Activated CD4-positive, alpha-beta T cell treated with anti-CD3 and anti-CD28 coated beads, Interleukin-2, amount 10 ng/mL, durations not matched to agents 24 days and 14 days (primary cell): ENCODE measurements around the gene HTR3A. TPM values are rescaled to one million over a fixed set of nuclear protein-coding genes. Genes with fewer than 3 reads are reported as not detected.

Experiments
- DNase-seq: peaks from one replicate; pipeline ENCODE4 v3.0.0; 2022
- H3K27ac Mint-ChIP-seq: one replicate; pipeline ENCODE4 v1.8.0; 2022; ENCODE audit warnings: mild to moderate bottlenecking, mixed read lengths
- H3K27me3 Mint-ChIP-seq: one replicate; pipeline ENCODE4 v1.8.0; 2022; ENCODE audit warnings: mixed read lengths
- H3K36me3 Mint-ChIP-seq: one replicate; pipeline ENCODE4 v1.8.0; 2022; ENCODE audit warnings: low read depth, mild to moderate bottlenecking, mixed read lengths
- H3K4me1 Mint-ChIP-seq: one replicate; pipeline ENCODE4 v1.8.0; 2021; ENCODE audit warnings: mixed read lengths
- H3K4me3 Mint-ChIP-seq: one replicate; pipeline ENCODE4 v1.8.0; 2022; ENCODE audit warnings: mild to moderate bottlenecking, moderate library complexity, mixed read lengths
- H3K9me3 Mint-ChIP-seq: one replicate; pipeline ENCODE4 v1.8.0; 2021; ENCODE audit warnings: mixed read lengths
- intact Hi-C: fragments of 100-400 bp; cut with micrococcal nuclease; formaldehyde crosslinking; loops from one replicate; pipeline ENCODE4 v1.15.1; 2023
- total RNA-seq: library from RNA; stranded (reverse); gene quantifications from 2 replicates; pipeline ENCODE4 v1.2.3, GENCODE V29; 2022

The HTR3A gene
- total RNA-seq, 1 donor from 2014 or later = not detected

DNA sequence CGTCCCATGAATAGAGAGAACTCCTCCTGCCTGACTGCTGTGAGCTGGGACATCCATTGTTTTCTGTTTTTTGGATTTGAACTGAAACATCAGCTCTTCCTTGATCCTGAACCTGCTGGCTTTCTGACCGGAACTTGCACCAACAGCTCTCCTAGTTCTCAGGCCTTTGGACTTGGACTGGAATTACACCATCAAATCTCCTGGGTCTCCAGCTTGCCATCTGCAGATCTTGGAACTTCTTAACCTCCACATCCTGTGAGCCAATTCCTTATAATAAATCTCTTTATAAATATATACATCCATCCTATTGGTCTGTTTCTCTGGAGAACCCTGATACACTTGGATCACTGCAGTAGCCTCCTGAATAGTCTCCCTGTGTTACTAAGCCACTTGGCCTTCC lies 42.1 kb downstream of the HTR3A start:
- H3K4me3 Mint-ChIP-seq = no peak overlapping the region
- no peak for DNase-seq
- H3K4me1 Mint-ChIP-seq = no peaks in the 10 kb centered on the region
- H3K27ac Mint-ChIP-seq = no peak overlapping the region
- H3K9me3 Mint-ChIP-seq = no peaks in the 10 kb centered on the region
- no peaks in the 10 kb centered on the region for H3K36me3 Mint-ChIP-seq
- intact Hi-C loops = no loop called here
- H3K27me3 Mint-ChIP-seq = peaks cover 5% of the 10 kb centered on the region

DNA sequence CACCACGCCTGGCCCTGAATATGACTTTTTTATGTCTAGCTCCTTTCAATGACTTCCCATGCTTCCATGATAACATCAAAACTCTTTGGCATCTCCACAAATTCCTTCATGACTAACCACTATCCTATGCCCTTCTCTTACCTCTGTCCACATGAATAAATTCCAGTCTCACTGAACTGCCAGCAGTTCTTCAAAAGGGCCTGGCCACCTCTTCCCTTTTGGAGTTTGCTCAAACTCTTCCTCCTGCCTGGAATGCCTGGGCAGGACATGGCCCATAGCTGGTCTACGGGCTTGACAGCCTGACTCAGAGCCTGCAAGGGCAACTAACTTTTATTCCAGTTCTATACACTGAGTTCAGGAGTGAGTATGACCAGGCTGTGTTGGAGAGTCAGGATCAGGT lies 42.8 kb downstream of the HTR3A start:
- DNase-seq = no peak
- peaks cover 5% of the 10 kb centered on the region for H3K27me3 Mint-ChIP-seq
- H3K4me1 Mint-ChIP-seq = no peaks in the 10 kb centered on the region
- no peaks in the 10 kb centered on the region for H3K9me3 Mint-ChIP-seq
- no peak overlapping the region for H3K4me3 Mint-ChIP-seq
- no peaks in the 10 kb centered on the region for H3K36me3 Mint-ChIP-seq
- H3K27ac Mint-ChIP-seq = no peak overlapping the region
- intact Hi-C loops = no loop called here

DNA sequence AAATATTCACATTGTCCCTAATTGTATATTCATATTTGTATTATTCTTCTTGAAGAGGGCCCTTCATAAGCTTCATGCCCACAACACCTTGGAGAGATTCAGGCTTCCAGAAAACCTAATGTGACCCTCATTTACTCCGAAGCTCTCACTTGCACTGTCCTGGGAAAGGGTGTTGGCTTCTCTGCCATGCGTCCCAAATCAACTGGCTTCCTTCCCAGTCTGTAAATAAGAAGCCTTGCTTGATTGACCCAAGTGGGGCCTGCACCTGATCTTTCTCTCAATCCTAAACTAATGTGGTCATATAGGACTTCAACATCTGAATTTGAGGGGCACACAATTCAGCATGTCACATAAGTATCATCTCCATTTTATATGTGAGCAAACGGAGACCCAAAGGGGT lies 44.1 kb downstream of the HTR3A start:
- intact Hi-C loops = no loop called here
- H3K4me3 Mint-ChIP-seq = no peak overlapping the region
- H3K4me1 Mint-ChIP-seq = no peaks in the 10 kb centered on the region
- no peaks in the 10 kb centered on the region for H3K9me3 Mint-ChIP-seq
- H3K27ac Mint-ChIP-seq = no peak overlapping the region
- no peaks in the 10 kb centered on the region for H3K36me3 Mint-ChIP-seq
- no peak for DNase-seq
- H3K27me3 Mint-ChIP-seq = peaks cover 5% of the 10 kb centered on the region

DNA sequence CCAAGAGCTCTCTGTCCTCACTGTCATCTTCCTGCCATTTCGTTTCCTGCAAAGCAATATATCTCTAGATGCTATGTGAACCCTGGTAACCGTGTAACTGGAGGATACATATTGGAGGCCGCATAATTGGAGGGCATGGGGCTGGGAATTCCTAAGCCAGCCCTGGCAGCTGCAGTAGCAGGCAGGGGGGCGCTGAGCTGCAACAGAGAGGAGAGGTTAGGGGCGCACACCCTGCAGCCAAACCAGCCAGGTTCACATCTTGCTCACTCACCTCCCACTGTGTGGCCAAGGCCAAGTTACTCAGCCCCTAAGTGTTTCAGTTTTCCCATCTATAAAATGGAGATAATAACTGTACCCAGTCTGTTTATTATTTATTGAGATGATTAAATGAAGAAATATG lies 44.7 kb downstream of the HTR3A start:
- intact Hi-C loops = no loop called here
- H3K27ac Mint-ChIP-seq = no peak overlapping the region
- H3K9me3 Mint-ChIP-seq = no peaks in the 10 kb centered on the region
- no peaks in the 10 kb centered on the region for H3K36me3 Mint-ChIP-seq
- no peak overlapping the region for H3K4me3 Mint-ChIP-seq
- H3K27me3 Mint-ChIP-seq = peaks cover 5% of the 10 kb centered on the region
- no peak for DNase-seq
- no peaks in the 10 kb centered on the region for H3K4me1 Mint-ChIP-seq

DNA sequence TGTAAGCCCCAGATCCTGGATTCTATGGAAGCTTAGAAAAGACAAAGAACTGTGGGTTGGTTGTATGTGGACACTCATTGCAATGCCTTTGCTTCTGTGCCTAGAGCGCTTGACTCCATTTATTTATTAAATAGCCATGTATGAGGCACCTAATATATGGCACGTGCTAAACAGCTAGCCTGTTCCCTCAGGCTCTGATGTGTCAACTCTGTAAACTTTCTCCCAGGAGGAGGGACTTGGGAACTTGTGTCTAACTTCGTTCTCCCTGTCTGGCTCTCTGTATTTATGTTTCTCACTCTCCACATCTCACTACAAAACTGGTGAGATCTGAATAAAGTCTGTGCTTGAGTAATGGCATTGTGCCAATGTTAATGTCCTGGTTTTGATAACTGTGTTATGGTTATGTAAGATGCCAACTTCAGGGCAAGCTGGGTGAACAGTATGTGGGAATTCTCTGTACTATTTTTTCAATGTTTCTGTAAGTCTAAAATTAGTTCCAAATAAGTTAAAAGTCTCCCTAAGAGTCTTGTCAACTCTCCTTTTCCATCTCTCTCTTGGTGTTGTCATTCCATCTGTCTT lies 50.5 kb downstream of the HTR3A start:
- Mint-ChIP-seq H3K4me3 (no peak overlapping the region), H3K27ac (no peak overlapping the region), H3K4me1 (peaks cover 3% of the 10 kb centered on the region), H3K9me3 (no peaks in the 10 kb centered on the region), H3K27me3 (peaks cover 26% of the 10 kb centered on the region), H3K36me3 (no peaks in the 10 kb centered on the region)
- intact Hi-C loops = no loop called here
- DNase-seq = no peak

DNA sequence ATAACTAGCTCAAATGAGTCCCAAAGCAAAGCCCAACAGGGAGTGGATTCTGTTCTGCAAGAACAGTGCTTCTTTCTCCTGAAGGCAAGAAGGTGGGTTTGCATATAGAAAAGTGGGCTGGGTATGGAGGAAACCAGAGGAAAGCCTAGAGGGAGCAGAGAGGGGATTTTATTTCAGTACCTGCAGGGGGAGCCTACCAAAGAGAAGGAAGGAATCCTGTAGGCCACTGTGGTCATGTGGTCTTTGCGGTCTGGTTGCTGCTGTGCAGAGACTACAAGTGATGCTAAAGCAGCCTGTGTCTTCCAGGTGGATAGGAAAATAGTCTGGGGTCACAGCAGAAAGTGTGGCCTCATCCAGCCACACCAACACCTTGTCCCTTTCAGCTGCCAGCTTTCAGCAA lies 51.4 kb downstream of the HTR3A start:
- peaks cover 3% of the 10 kb centered on the region for H3K4me1 Mint-ChIP-seq
- no peak overlapping the region for H3K4me3 Mint-ChIP-seq
- H3K27me3 Mint-ChIP-seq = peaks cover 27% of the 10 kb centered on the region
- no peaks in the 10 kb centered on the region for H3K36me3 Mint-ChIP-seq
- no peaks in the 10 kb centered on the region for H3K9me3 Mint-ChIP-seq
- DNase-seq = peak; percentile 77
- intact Hi-C loops = no loop called here
- no peak overlapping the region for H3K27ac Mint-ChIP-seq

- no peak overlapping the region for H3K4me3 Mint-ChIP-seq
- no peak overlapping the region for H3K27ac Mint-ChIP-seq
- intact Hi-C loops = no loop called here
- no peaks in the 10 kb centered on the region for H3K9me3 Mint-ChIP-seq
- H3K4me1 Mint-ChIP-seq = peaks cover 3% of the 10 kb centered on the region
- DNase-seq = no peak
- peaks cover 27% of the 10 kb centered on the region for H3K27me3 Mint-ChIP-seq
- no peaks in the 10 kb centered on the region for H3K36me3 Mint-ChIP-seq
These were observed 52.5 kb downstream of the HTR3A start for GRCh38 chr11:114027391-114027790.

GRCh38 chr11:114027926-114028325 lies 53.0 kb downstream of the HTR3A start:
- H3K9me3 Mint-ChIP-seq = no peaks in the 10 kb centered on the region
- DNase-seq = no peak
- intact Hi-C loops = no loop called here

DNA sequence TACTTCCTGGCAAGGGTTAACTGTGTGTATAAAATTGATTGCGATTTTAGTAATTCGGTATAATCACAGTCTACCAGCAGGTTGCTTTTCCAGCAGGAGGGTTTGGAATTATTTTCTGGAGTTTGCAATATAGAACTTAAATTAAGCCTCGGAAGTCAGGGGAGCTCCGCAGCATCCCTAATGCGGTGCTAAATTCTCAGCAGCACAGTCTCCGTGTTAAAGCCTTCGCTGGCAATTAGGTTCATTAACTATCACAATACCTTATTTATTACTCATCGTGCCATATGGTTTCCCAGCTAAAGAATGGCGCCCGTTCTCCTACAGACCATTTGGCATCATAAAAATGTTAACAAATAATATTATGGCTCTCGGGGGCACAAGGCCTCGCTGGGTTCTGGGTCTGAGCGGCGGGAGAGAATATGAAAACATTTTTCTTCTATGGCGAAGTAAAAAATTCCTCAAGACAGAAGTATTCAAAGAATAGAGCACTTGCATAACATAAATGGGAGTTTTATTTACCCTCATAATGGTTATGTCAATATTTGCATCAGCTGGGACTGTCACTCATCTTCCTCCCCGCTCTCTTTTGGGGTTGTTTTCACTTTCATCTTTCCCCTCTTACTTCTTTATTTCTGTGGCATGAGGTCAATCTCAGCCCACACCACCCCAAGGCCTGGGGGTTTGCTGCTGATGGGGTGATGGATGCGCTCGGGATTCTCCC lies 56.5 kb downstream of the HTR3A start:
- H3K36me3 Mint-ChIP-seq = no peaks in the 10 kb centered on the region
- peaks cover 3% of the 10 kb centered on the region for H3K4me1 Mint-ChIP-seq
- H3K4me3 Mint-ChIP-seq = no peak overlapping the region
- intact Hi-C loops = no loop called here
- H3K27me3 Mint-ChIP-seq = peaks cover 27% of the 10 kb centered on the region
- no peak overlapping the region for H3K27ac Mint-ChIP-seq
- no peak for DNase-seq
- H3K9me3 Mint-ChIP-seq = no peaks in the 10 kb centered on the region

More at GRCh38 chr11:114027926-114028325, 53.0 kb downstream of the HTR3A start:
- H3K27ac Mint-ChIP-seq = no peak overlapping the region
- no peak overlapping the region for H3K4me3 Mint-ChIP-seq
- H3K36me3 Mint-ChIP-seq = no peaks in the 10 kb centered on the region
- peaks cover 27% of the 10 kb centered on the region for H3K27me3 Mint-ChIP-seq
- H3K4me1 Mint-ChIP-seq = peaks cover 3% of the 10 kb centered on the region

DNA sequence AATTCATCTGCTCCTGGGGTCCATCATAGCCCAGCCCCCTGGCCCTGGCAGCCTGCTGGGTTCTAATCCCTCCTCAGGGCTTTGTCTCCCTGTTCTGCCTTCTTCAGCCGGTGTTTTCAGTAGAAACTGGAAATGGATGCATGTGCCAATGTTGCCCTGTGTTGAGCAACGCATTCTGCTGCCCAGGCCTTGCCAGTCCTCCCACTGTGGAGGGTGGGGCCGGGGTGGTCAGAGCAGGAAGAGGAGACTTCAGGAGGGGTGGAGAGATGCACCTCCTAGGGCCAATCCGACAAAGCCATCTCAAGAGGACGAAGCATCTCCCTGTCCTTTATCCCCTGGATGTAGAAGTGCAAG lies 57.0 kb downstream of the HTR3A start:
- peaks cover 2% of the 10 kb centered on the region for H3K4me1 Mint-ChIP-seq
- H3K27me3 Mint-ChIP-seq = peaks cover 30% of the 10 kb centered on the region
- no peaks in the 10 kb centered on the region for H3K9me3 Mint-ChIP-seq
- no peak for DNase-seq
- H3K4me3 Mint-ChIP-seq = no peak overlapping the region
- no peaks in the 10 kb centered on the region for H3K36me3 Mint-ChIP-seq
- H3K27ac Mint-ChIP-seq = no peak overlapping the region
- intact Hi-C loops = no loop called here

DNA sequence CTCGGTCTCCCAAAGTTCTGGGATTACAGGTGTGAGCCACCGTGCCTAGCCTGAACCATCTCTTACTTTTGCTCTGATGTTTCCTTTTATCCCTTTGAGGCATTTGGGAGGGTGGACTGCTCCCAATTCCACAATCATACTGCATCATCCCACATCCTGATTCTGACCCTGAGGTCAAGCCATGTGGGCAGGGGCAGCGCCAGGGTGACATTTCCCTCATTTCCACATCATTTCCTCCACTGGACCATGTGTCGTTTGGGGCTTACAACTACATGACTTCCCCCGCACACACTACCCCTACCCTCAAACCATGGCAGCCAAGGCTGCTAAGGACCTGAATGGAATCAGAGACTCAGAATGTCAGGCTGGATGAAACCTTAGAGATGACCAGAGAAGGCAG lies 58.2 kb downstream of the HTR3A start:
- Mint-ChIP-seq H3K4me3 (no peak overlapping the region), H3K36me3 (no peaks in the 10 kb centered on the region), H3K27ac (no peak overlapping the region), H3K9me3 (no peaks in the 10 kb centered on the region), H3K4me1 (peaks cover 2% of the 10 kb centered on the region), H3K27me3 (peaks cover 29% of the 10 kb centered on the region)
- intact Hi-C loops = no loop called here
- DNase-seq = no peak

DNA sequence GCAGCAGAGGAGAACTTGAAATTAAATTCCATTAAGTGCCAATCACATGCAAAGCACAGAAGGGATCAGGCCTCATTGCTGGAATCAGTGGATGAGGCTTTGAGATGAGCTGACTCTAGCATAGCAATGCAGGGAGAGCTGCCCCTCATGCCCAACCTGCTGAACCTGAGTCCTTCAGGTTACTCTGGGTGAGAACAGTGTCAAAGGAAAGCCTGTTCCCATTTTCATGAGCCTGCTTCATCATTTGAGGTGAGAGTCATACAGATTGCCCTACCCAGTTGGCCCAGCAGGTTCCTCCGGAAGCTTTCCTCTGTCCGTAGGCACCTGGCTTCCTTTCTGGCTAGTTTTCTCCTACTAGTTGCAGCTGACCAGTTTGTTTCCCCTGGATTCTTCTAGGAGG lies 58.7 kb downstream of the HTR3A start:
- no peaks in the 10 kb centered on the region for H3K9me3 Mint-ChIP-seq
- peaks cover 2% of the 10 kb centered on the region for H3K4me1 Mint-ChIP-seq
- no peaks in the 10 kb centered on the region for H3K36me3 Mint-ChIP-seq
- DNase-seq = no peak
- intact Hi-C loops = no loop called here
- H3K4me3 Mint-ChIP-seq = no peak overlapping the region
- peaks cover 33% of the 10 kb centered on the region for H3K27me3 Mint-ChIP-seq
- H3K27ac Mint-ChIP-seq = no peak overlapping the region

GRCh38 chr11:114034956-114035355 lies 60.0 kb downstream of the HTR3A start:
- Mint-ChIP-seq H3K9me3 (no peaks in the 10 kb centered on the region), H3K36me3 (no peaks in the 10 kb centered on the region), H3K27me3 (peaks cover 34% of the 10 kb centered on the region), H3K4me3 (no peak overlapping the region), H3K4me1 (peaks cover 2% of the 10 kb centered on the region), H3K27ac (no peak overlapping the region)
- DNase-seq = no peak
- intact Hi-C loops = no loop called here

- DNase-seq = peak; percentile 83
- Mint-ChIP-seq H3K27me3 (peaks cover 29% of the 10 kb centered on the region), H3K36me3 (no peaks in the 10 kb centered on the region), H3K27ac (no peak overlapping the region), H3K4me3 (no peak overlapping the region), H3K4me1 (peaks cover 2% of the 10 kb centered on the region), H3K9me3 (no peaks in the 10 kb centered on the region)
- intact Hi-C loops = loop anchor here (1.0 kb wide), 1 partner anchor 225 kb away; no protein-coding TSS in a partner anchor
These were observed 61.4 kb downstream of the HTR3A start for GRCh38 chr11:114036147-114036811.
